Endothelial cell of umbilical vein (primary cell): ENCODE data around the gene STK32C. TPM values are rescaled to one million over a fixed set of nuclear protein-coding genes. Genes with fewer than 3 reads are reported as not detected.

Source experiments
- BruUV-seq: library from RNA; stranded (reverse); fragments of 400-500 nt; replicated peaks from 2 replicates; lab custom pipeline; 2021; lab: Mats Ljungman, UMichigan
- CTCF ChIA-PET: fragments of 300-600, 350-600 bp; sonication (Branson Sonifier 250); formaldehyde crosslinking; loops from one replicate; lab custom pipeline; 2021; ENCODE audit warnings: antibody characterized with exemption, inconsistent platforms; lab: Charles Lee
- POLR2A ChIA-PET: fragments of 300-600, 350-600 bp; sonication (Branson Sonifier 250); formaldehyde crosslinking; loops from one replicate; lab custom pipeline; 2021; ENCODE audit warnings: antibody characterized with exemption, inconsistent platforms; lab: Charles Lee
- DNase-seq: peaks from one replicate; pipeline ENCODE4 v3.0.0-alpha.2; 2011; ENCODE audit warnings: low read depth, low spot score
- FAIRE-seq: peaks from 2 replicates; lab custom pipeline; 2011; peaks lifted over from hg19 to GRCh38; lab: Jason Lieb, UNC
- H2AFZ ChIP-seq: 2 replicates; pipeline ENCODE4 v1.6.0; 2012; ENCODE audit warnings: low read depth, low read length, control low read depth, inconsistent platforms
- H3K27ac ChIP-seq: 2 replicates; pipeline ENCODE4 v1.5.1; 2011; ENCODE audit warnings: low read depth, mild to moderate bottlenecking, control low read depth, low read length, moderate library complexity; ENCODE audit not compliant: insufficient read depth
- H3K27me3 ChIP-seq, 2 experiments: 2 replicates each; pipeline versions ENCODE4 v1.6.0 to v1.6.1; 2011; ENCODE audit warnings: low read length in 2 of 2, mixed read lengths in 1 of 2; ENCODE audit not compliant: control insufficient read depth in 2 of 2, insufficient read depth in 2 of 2
- H3K36me3 ChIP-seq, 2 experiments: 2 replicates in 1 of 2; 3 replicates in 1 of 2; pipeline ENCODE4 v1.5.1; 2011; ENCODE audit warnings: low read length in 2 of 2, mild to moderate bottlenecking in 1 of 2, moderate library complexity in 1 of 2; ENCODE audit not compliant: control insufficient read depth in 2 of 2, insufficient read depth in 2 of 2; ENCODE audit errors: extremely low read depth in 1 of 2
- H3K4me1 ChIP-seq: 3 replicates; pipeline ENCODE4 v1.5.1; 2011; ENCODE audit warnings: mild to moderate bottlenecking, low read length; ENCODE audit not compliant: control insufficient read depth, insufficient read depth; ENCODE audit errors: extremely low read depth
- H3K4me2 ChIP-seq: 2 replicates; pipeline ENCODE4 v1.6.1; 2011; ENCODE audit warnings: low read length, control low read depth, mixed read lengths; ENCODE audit not compliant: insufficient read depth
- H3K4me3 ChIP-seq, 3 experiments: fragments of 200-600 bp in 1 of 3; sonication (generic), shearing (Covaris generic) in 1 of 3; replicated peaks in 1 of 3; 2 replicates each; pipeline ENCODE4 v1.5.1; 2011 to 2016; ENCODE audit warnings: control low read depth in 3 of 3, low read length in 3 of 3, mild to moderate bottlenecking in 2 of 3, inconsistent platforms in 1 of 3, low read depth in 1 of 3, moderate library complexity in 1 of 3; ENCODE audit not compliant: insufficient read depth in 1 of 3
- H3K79me2 ChIP-seq: 2 replicates; pipeline ENCODE4 v1.6.0; 2012; ENCODE audit warnings: low read length, inconsistent platforms; ENCODE audit not compliant: control insufficient read depth, insufficient read depth
- H3K9ac ChIP-seq: replicated peaks from 2 replicates; pipeline ENCODE3; 2011; ENCODE audit warnings: low read length, control low read depth; ENCODE audit not compliant: insufficient read depth; ENCODE audit errors: extremely low read depth
- H3K9me1 ChIP-seq: replicated peaks from 3 replicates; pipeline ENCODE4 v1.6.0; 2011; ENCODE audit warnings: mild to moderate bottlenecking, low read length; ENCODE audit not compliant: control insufficient read depth, insufficient read depth; ENCODE audit errors: extremely low read depth
- H3K9me3 ChIP-seq: replicated peaks from 2 replicates; pipeline ENCODE4 v1.5.1; 2012; ENCODE audit warnings: low read length, inconsistent platforms; ENCODE audit not compliant: control insufficient read depth, insufficient read depth
- H4K20me1 ChIP-seq: replicated peaks from 2 replicates; pipeline ENCODE3; 2011; ENCODE audit warnings: mild to moderate bottlenecking, low read length; ENCODE audit not compliant: control insufficient read depth, insufficient read depth; ENCODE audit errors: extremely low read depth
- EZH2 ChIP-seq: IDR thresholded peaks from 2 replicates; pipeline ENCODE4 v1.6.1; 2012; ENCODE audit warnings: borderline replicate concordance, low read depth, mild to moderate bottlenecking, moderate library complexity, low read length, inconsistent platforms; ENCODE audit not compliant: severe bottlenecking
- FOS ChIP-seq: IDR thresholded peaks from 2 replicates; pipeline ENCODE4 v1.6.1; 2011; ENCODE audit warnings: mild to moderate bottlenecking, low read length, moderate library complexity, borderline replicate concordance; ENCODE audit not compliant: insufficient read depth
- GATA2 ChIP-seq: IDR thresholded peaks from 2 replicates; pipeline ENCODE4 v1.7.0; 2011; ENCODE audit warnings: low read depth, mild to moderate bottlenecking, moderate library complexity, mixed read lengths, low read length; ENCODE audit not compliant: insufficient read length, insufficient read depth
- JUN ChIP-seq: IDR thresholded peaks from 2 replicates; pipeline ENCODE4 v1.6.1; 2011; ENCODE audit warnings: borderline replicate concordance, low read depth; ENCODE audit not compliant: insufficient read length, insufficient read depth
- MAX ChIP-seq: IDR thresholded peaks from 2 replicates; pipeline ENCODE4 v1.6.1; 2011; ENCODE audit not compliant: insufficient read depth, insufficient read length
- MYC ChIP-seq: IDR thresholded peaks from one replicate; pipeline ENCODE4 v1.6.1; 2011; ENCODE audit warnings: mild to moderate bottlenecking, low read depth, low read length
- POLR2A ChIP-seq: IDR thresholded peaks from 2 replicates; pipeline ENCODE4 v1.6.1; 2012; ENCODE audit warnings: low read depth, mild to moderate bottlenecking, control low read depth, low read length
- POLR2AphosphoS5 ChIP-seq: IDR thresholded peaks from 2 replicates; pipeline ENCODE4 v1.6.1; 2012; ENCODE audit warnings: low read depth, mild to moderate bottlenecking, control low read depth, low read length, moderate library complexity; ENCODE audit not compliant: insufficient read depth
- dilution Hi-C: fragments of 300-500 bp; cut with MboI; formaldehyde crosslinking; loops from one replicate; pipeline ENCODE4 v1.15.0; 2019; ENCODE audit warnings: low sequenced_read_pairs; ENCODE audit not compliant: extremely low pct_ligation_motif_present
- intact Hi-C: fragments of 100-400 bp; cut with micrococcal nuclease; formaldehyde crosslinking; loops from one replicate; pipeline ENCODE4 v1.10.0; 2022
- polyA plus RNA-seq, 4 experiments: library from polyadenylated mRNA; depleted of rRNA in 3 of 4; stranded (reverse) in 3 of 4; unstranded in 1 of 4; fragments of >200 nt; gene quantifications; 2 replicates each; pipeline versions ENCODE4 v1.2.1 to v1.2.3, GENCODE V29; 2011 to 2012; ENCODE audit warnings: missing spikeins in 1 of 4
- total RNA-seq: library from RNA; stranded (reverse); gene quantifications from 2 replicates; pipeline ENCODE4 v1.2.3, GENCODE V29; 2021
- TF ChIP-seq, protein P1 (sequence below), 2 donors: IDR thresholded peaks; 1 replicate in 1 of 2; 2 replicates in 1 of 2; pipeline ENCODE4 v1.5.1; 2011; ENCODE audit warnings: low read length in 2 of 2, mild to moderate bottlenecking in 2 of 2, moderate library complexity in 2 of 2, control low read depth in 1 of 2, inconsistent platforms in 1 of 2, low read depth in 1 of 2; ENCODE audit not compliant: insufficient read depth in 1 of 2; ENCODE audit errors: extremely low read depth in 1 of 2

The STK32C gene
- total and polyA plus RNA-seq, 2 donors (not counting 3 experiments of a cell fraction or from before 2014, with no cell fraction given) = 5.4 to 14.1 TPM

DNA sequence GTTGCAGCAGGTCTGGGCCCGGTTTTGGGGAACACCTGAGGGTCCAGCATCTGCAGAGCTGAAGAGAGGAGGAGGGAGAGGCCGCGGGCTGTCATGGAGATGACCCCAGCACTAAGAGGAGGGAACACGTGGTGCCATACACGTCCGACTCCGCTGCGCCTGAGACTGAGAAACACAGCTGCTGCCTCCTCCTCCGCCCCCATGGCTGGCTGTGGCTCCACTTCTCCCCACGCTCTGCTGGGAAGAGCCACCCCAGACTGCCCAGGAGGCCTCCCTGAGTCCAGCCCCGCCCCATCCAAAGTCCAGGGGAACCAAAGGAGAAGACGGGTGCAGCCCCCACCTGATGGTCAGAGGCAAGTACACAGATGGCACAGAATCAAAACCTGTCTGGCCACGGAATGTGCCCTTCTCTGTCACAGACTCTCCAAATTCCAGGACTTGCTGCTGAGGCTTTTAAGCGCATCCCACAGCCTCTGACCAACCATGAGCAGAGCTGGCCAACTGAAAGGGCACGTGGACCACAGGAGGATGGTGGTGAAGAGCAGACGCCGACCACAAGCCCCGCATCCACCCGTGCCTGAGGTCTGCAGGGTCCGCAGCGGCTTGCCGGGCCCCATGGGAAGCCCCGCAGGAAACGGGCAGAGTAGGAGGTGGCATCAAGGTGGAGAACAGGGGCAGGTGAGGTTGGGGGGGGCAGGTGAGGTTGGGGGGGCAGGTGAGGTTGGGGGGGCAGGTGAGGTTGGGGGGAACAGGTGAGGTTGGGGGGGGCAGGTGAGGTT lies 24.0 kb downstream of the STK32C start:
- TF ChIP-seq MYC (no peak), POLR2AphosphoS5 (no peak), JUN (no peak), EZH2 (no peak), POLR2A (no peak), FOS (no peak), MAX (no peak), GATA2 (no peak)
- TF ChIP-seq, protein P1, sequence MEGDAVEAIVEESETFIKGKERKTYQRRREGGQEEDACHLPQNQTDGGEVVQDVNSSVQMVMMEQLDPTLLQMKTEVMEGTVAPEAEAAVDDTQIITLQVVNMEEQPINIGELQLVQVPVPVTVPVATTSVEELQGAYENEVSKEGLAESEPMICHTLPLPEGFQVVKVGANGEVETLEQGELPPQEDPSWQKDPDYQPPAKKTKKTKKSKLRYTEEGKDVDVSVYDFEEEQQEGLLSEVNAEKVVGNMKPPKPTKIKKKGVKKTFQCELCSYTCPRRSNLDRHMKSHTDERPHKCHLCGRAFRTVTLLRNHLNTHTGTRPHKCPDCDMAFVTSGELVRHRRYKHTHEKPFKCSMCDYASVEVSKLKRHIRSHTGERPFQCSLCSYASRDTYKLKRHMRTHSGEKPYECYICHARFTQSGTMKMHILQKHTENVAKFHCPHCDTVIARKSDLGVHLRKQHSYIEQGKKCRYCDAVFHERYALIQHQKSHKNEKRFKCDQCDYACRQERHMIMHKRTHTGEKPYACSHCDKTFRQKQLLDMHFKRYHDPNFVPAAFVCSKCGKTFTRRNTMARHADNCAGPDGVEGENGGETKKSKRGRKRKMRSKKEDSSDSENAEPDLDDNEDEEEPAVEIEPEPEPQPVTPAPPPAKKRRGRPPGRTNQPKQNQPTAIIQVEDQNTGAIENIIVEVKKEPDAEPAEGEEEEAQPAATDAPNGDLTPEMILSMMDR (IDR thresholded peaks at IDR 0.05; ENCODE audit: extremely low read depth in 1 of 2, insufficient read depth in 1 of 2, low read depth in 1 of 2, low read length in 2 of 2) = no peak

More for the DNA sequence above, 24.0 kb downstream of the STK32C start:
- H3K36me3 ChIP-seq = no peaks in the 10 kb centered on the region
- H3K9me1 ChIP-seq = no peaks in the 10 kb centered on the region
- no peaks in the 10 kb centered on the region for H4K20me1 ChIP-seq
- H3K27ac ChIP-seq = no peak overlapping the region
- peaks cover 0 to 4% of the 10 kb centered on the region in 2 experiments for H3K27me3 ChIP-seq
- DNase-seq (no peak), FAIRE-seq (no peak)
- H3K4me3 ChIP-seq = no peak overlapping the region
- H3K4me1 ChIP-seq = no peaks in the 10 kb centered on the region
- H3K9me3 ChIP-seq = no peaks in the 10 kb centered on the region
- H3K79me2 ChIP-seq = no peaks in the 10 kb centered on the region
- intact Hi-C loops (no loop called here), dilution Hi-C loops (no loop called here)
- H3K9ac ChIP-seq = no peak overlapping the region
- H3K4me2 ChIP-seq = no peak overlapping the region
- ChIA-PET CTCF (no interaction called here), POLR2A (no interaction called here)
- no peak overlapping the region for H2AFZ ChIP-seq
- no TSS peak for BruUV-seq
